Small intestine (tissue), 7 donors: ENCODE data around the gene NKAPD1. TPM values are rescaled to one million over a fixed set of nuclear protein-coding genes. Genes with fewer than 3 reads are reported as not detected.

Experiments used
- DNase-seq, 2 donors: peaks; one replicate each; pipeline versions ENCODE4 v3.0.0 to v3.0.0-alpha.2; 2013
- FAIRE-seq: peaks from 2 replicates; lab custom pipeline; 2012; peaks lifted over from hg19 to GRCh38; lab: Jason Lieb, UNC
- H3K27ac ChIP-seq, 3 donors: one replicate each; pipeline ENCODE4 v1.5.1; 2013; ENCODE audit warnings: low read length in 2 of 3, mild to moderate bottlenecking in 2 of 3, control low read depth in 1 of 3, inconsistent platforms in 1 of 3, low read depth in 1 of 3, moderate library complexity in 1 of 3
- H3K27me3 ChIP-seq, 3 donors: one replicate each; pipeline ENCODE4 v1.6.1; 2013; ENCODE audit warnings: low read length in 3 of 3, inconsistent platforms in 1 of 3; ENCODE audit not compliant: control insufficient read depth in 3 of 3, insufficient read depth in 3 of 3
- H3K36me3 ChIP-seq, 3 donors: one replicate each; pipeline ENCODE4 v1.6.1; 2013; ENCODE audit warnings: low read length in 3 of 3, inconsistent platforms in 1 of 3, low read depth in 1 of 3, mild to moderate bottlenecking in 1 of 3, moderate library complexity in 1 of 3; ENCODE audit not compliant: control insufficient read depth in 3 of 3, insufficient read depth in 2 of 3
- H3K4me1 ChIP-seq, 3 donors: one replicate each; pipeline ENCODE4 v1.6.1; 2013; ENCODE audit warnings: low read length in 2 of 3, inconsistent platforms in 1 of 3, low read depth in 1 of 3, mild to moderate bottlenecking in 1 of 3, moderate library complexity in 1 of 3; ENCODE audit not compliant: control insufficient read depth in 3 of 3, insufficient read depth in 2 of 3
- H3K4me3 ChIP-seq, 3 donors: one replicate each; pipeline ENCODE4 v1.5.1; 2013; ENCODE audit warnings: low read length in 3 of 3, control low read depth in 1 of 3, inconsistent platforms in 1 of 3, low read depth in 1 of 3, mild to moderate bottlenecking in 1 of 3, moderate library complexity in 1 of 3
- H3K9me3 ChIP-seq, 2 donors: one replicate each; pipeline ENCODE4 v1.6.1; 2013; ENCODE audit warnings: low read depth in 1 of 2, low read length in 1 of 2; ENCODE audit not compliant: control insufficient read depth in 2 of 2, insufficient read depth in 1 of 2
- WGBS, 3 donors: extraction: QIAGEN DNeasy Blood & Tissue Kit; methylation state at CpG; one replicate each; pipeline ENCODE4 v1.1.7; 2013; 5-methylcytosine and 5-hydroxymethylcytosine counted together
- polyA plus RNA-seq, 4 donors: library from polyadenylated mRNA; stranded (reverse) in 3 of 4; unstranded in 1 of 4; fragments of 200-250 nt in 3 of 4; fragments of 120-200 nt in 1 of 4; gene quantifications; one replicate each; pipeline versions ENCODE4 v1.2.1 to v1.2.3, GENCODE V29; 2013
- donor health status: healthy with polysubstance abuse.
- donor health status: control.
- donor health status: control.
- donor health status: Bipolar disorder and iron deficiency.
- donor health status: healthy.

Gene NKAPD1
- polyA plus RNA-seq, 4 donors, result 8.3 to 26.4 (median 12.7) TPM

DNA sequence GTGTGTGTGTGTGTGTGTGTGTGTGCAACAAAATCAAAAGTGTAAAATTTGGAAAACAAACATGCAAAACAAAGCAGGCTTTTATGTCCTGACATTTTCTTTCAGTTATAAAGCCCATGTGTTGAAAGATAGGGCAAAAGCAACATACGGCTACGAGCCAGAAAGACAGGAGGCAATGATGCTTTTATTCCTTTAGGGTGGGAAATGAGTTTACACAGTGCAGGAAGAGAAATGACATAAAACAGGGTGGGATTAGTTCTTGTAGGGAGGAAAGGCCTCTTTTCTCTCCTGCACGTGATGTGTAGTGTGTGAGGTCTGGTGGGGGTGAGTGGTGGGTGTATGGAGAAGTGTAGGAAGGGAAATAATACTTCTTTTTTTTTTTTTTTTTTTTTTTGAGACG is 60.4 kb downstream of the NKAPD1 start:
- DNase-seq (peak in 1 of 2 donors; percentile 3), FAIRE-seq (no peak)
- no peaks in the 10 kb centered on the region for H3K9me3 ChIP-seq
- peaks cover 3 to 11% (median 9%) of the 10 kb centered on the region in 3 donors for H3K4me1 ChIP-seq
- no peaks in the 10 kb centered on the region for H3K36me3 ChIP-seq
- H3K27me3 ChIP-seq, result no peaks in the 10 kb centered on the region
- 84 to 98% (median 92%) methylated on average over 3 of the region's 4 CpGs for WGBS, 3 donors
- no peak overlapping the region for H3K27ac ChIP-seq
- H3K4me3 ChIP-seq, result no peak overlapping the region

Other genes starting within 250 kb of the NKAPD1 start
- 10 to 100 TPM; 15.7 to 31.9 (median 17.3) TPM for gene ALG9, start 202.7 kb upstream of the NKAPD1 start, polyA plus RNA-seq
- 1 to 10 TPM in 3 of 4 donors, under 1 TPM in 1; 0.67 to 3.3 (median 1.6) TPM for gene FDXACB1, start 195.1 kb upstream of the NKAPD1 start, polyA plus RNA-seq
- gene CFAP68, start 194.8 kb upstream of the NKAPD1 start, polyA plus RNA-seq, result 10 to 100 TPM; 21.2 to 44.2 (median 27.5) TPM
- 100 to 1,000 TPM in 1 of 4 donors, 10 to 100 TPM in 3; 12.4 to 260 (median 45.0) TPM for gene CRYAB, start 162.5 kb upstream of the NKAPD1 start, polyA plus RNA-seq
- 1 to 10 TPM in 3 of 4 donors, not detected in 1; 1.7 to 4.3 (median 3.0) TPM for gene HSPB2, start 161.6 kb upstream of the NKAPD1 start, polyA plus RNA-seq
- 10 to 100 TPM; 10.3 to 33.5 (median 24.9) TPM for gene C11orf52, start 155.4 kb upstream of the NKAPD1 start, polyA plus RNA-seq
- gene DIXDC1, start 137.0 kb upstream of the NKAPD1 start, polyA plus RNA-seq, result 1 to 10 TPM; 1.3 to 9.7 (median 5.1) TPM
- gene DLAT, start 48.9 kb upstream of the NKAPD1 start, polyA plus RNA-seq, result 10 to 100 TPM; 24.0 to 28.4 (median 24.5) TPM
- gene PIH1D2, start 282 bp upstream of the NKAPD1 start, polyA plus RNA-seq, result 1 to 10 TPM in 2 of 4 donors, under 1 TPM in 1, not detected in 1; 0.67 to 1.2 (median 1.1) TPM
- gene TIMM8B, start 12.5 kb downstream of the NKAPD1 start, polyA plus RNA-seq, result 100 to 1,000 TPM in 1 of 4 donors, 10 to 100 TPM in 3; 53.3 to 154 (median 94.4) TPM
- 100 to 1,000 TPM; 145 to 421 (median 229) TPM for gene SDHD, start 12.6 kb downstream of the NKAPD1 start, polyA plus RNA-seq
- gene IL18, start 89.8 kb downstream of the NKAPD1 start, polyA plus RNA-seq, result 10 to 100 TPM; 18.6 to 74.0 (median 46.1) TPM
- gene TEX12, start 93.1 kb downstream of the NKAPD1 start, polyA plus RNA-seq, result 1 to 10 TPM in 1 of 4 donors, under 1 TPM in 1, not detected in 2; 0.13 to 1.6 TPM
- gene BCO2, start 101.2 kb downstream of the NKAPD1 start, polyA plus RNA-seq, result 10 to 100 TPM in 1 of 4 donors, 1 to 10 TPM in 3; 1.1 to 11.6 (median 7.6) TPM
- gene PTS, start 152.1 kb downstream of the NKAPD1 start, polyA plus RNA-seq, result 10 to 100 TPM; 25.5 to 57.3 (median 38.9) TPM
- gene PLET1, start 186.6 kb downstream of the NKAPD1 start, polyA plus RNA-seq, result under 1 TPM in 1 of 4 donors, not detected in 3; 0.06 TPM